ENCODE measurements around the gene SDC3.

SDC3 gene

DNA sequence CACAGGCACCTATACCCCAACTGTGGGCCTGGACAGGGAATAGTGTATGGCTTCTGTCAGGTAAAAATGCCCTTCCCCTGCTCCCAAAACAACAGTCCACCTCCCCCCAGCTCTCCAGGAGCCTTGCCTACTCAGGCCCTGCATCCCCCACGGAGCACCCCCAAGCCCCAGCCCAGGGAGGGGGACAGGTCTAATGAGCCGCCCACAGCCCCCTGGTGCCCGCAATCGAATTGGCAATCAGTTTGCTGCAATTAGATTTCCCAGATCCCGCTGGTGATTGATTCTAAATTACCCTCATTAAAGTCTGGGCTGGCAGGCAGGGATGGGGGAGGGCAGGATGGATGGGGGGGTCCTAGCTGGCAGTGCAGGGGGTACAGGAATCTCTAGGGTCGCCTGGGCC lies 8.1 kb downstream of the SDC3 start:
- Histone ChIP-seq H3K36me3 (ENCODE audit: control insufficient read depth, low read length) (no peaks in the 10 kb centered on the region), H3K27ac (ENCODE audit: low read depth, low read length) (no peak overlapping the region), H3K9me2 (replicated peaks; ENCODE audit: control insufficient read depth, low read length) (no peaks in the 10 kb centered on the region), H3K4me3 (ENCODE audit: low read length) (no peak overlapping the region), H3K9me3 (ENCODE audit: control insufficient read depth, insufficient read depth, low read length) (no peaks in the 10 kb centered on the region), H3K79me2 (ENCODE audit: control insufficient read depth, low read length) (no peaks in the 10 kb centered on the region), H3F3A (ENCODE audit: control insufficient read depth, insufficient read depth) (no peaks in the 10 kb centered on the region), H3K27me3 (ENCODE audit: control insufficient read depth, low read length) (peaks cover 40% of the 10 kb centered on the region), H3K4me2 (ENCODE audit: low read length) (no peak overlapping the region), H3K4me1 (ENCODE audit: control insufficient read depth, low read length) (no peaks in the 10 kb centered on the region), H4K20me1 (ENCODE audit: control insufficient read depth, insufficient read depth, low read depth, low read length) (no peaks in the 10 kb centered on the region)
- no peak for TF ChIP-seq EZH2phosphoT487 (IDR thresholded peaks at IDR 0.05; ENCODE audit: borderline replicate concordance, low read length)
- no peak for TF ChIP-seq CTCF (IDR thresholded peaks at IDR 0.05; ENCODE audit: low read depth, low read length, poor library complexity, severe bottlenecking)

DNA sequence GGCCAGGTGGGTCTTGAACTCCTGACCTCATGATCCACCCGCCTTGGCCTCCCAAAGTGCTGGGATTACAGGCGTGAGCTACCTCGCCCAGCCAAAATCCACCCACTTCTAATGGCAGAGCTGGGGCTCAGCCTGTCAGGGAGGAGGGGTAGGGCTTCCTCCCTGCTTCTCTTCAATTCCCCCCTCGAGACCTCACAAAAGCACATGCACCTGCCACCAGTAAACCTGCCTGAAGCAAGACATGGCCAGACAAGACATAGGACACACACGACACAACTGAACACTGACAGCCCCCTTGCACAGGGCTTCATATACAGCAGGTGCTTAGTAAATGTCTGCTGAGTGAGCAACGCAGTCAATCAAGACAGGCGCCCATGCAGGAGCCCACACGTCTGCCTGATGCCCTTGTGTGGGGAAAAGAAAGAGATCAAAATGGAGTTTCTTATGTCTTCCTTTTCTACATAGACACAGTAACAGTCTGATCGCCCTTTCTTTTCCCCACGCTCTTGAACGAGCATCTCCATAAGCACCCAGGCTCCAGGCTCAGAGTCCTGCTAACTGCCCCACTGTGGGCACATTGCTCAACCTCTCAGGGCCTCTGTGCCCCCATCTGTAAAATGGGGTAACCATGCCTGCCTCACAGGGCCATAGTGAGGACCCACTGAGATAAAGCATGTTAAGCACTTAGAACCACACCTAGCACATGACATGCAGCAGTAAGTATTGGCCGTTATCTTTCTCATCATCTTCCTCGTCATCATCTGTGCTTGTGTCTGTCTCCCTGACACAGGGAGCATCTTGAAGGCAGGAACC lies 8.8 kb downstream of the SDC3 start:
- no peaks in the 10 kb centered on the region for H3K4me1 ChIP-seq (ENCODE audit: control insufficient read depth, low read length)
- H3K79me2 ChIP-seq (ENCODE audit: control insufficient read depth, low read length) = no peaks in the 10 kb centered on the region
- H4K20me1 ChIP-seq (ENCODE audit: control insufficient read depth, insufficient read depth, low read depth, low read length) = no peaks in the 10 kb centered on the region
- no peaks in the 10 kb centered on the region for H3F3A ChIP-seq (ENCODE audit: control insufficient read depth, insufficient read depth)
- no peaks in the 10 kb centered on the region for H3K9me3 ChIP-seq (ENCODE audit: control insufficient read depth, insufficient read depth, low read length)
- H3K4me3 ChIP-seq (ENCODE audit: low read length) = no peak overlapping the region
- H3K27ac ChIP-seq (ENCODE audit: low read depth, low read length) = no peak overlapping the region
- H3K27me3 ChIP-seq (ENCODE audit: control insufficient read depth, low read length) = peaks cover 41% of the 10 kb centered on the region
- H3K4me2 ChIP-seq (ENCODE audit: low read length) = no peak overlapping the region
- H3K36me3 ChIP-seq (ENCODE audit: control insufficient read depth, low read length) = no peaks in the 10 kb centered on the region
- no peaks in the 10 kb centered on the region for H3K9me2 ChIP-seq (replicated peaks; ENCODE audit: control insufficient read depth, low read length)
- no peak for TF ChIP-seq CTCF (IDR thresholded peaks at IDR 0.05; ENCODE audit: low read depth, low read length, poor library complexity, severe bottlenecking)
- no peak for TF ChIP-seq EZH2phosphoT487 (IDR thresholded peaks at IDR 0.05; ENCODE audit: borderline replicate concordance, low read length)

- Histone ChIP-seq H3K79me2 (ENCODE audit: control insufficient read depth, low read length) (no peaks in the 10 kb centered on the region), H3K27ac (ENCODE audit: low read depth, low read length) (no peak overlapping the region), H3K4me3 (ENCODE audit: low read length) (no peak overlapping the region), H4K20me1 (ENCODE audit: control insufficient read depth, insufficient read depth, low read depth, low read length) (no peaks in the 10 kb centered on the region), H3K9me3 (ENCODE audit: control insufficient read depth, insufficient read depth, low read length) (no peaks in the 10 kb centered on the region), H3K4me2 (ENCODE audit: low read length) (no peak overlapping the region), H3K4me1 (ENCODE audit: control insufficient read depth, low read length) (no peaks in the 10 kb centered on the region), H3K27me3 (ENCODE audit: control insufficient read depth, low read length) (peaks cover 27% of the 10 kb centered on the region), H3K36me3 (ENCODE audit: control insufficient read depth, low read length) (no peaks in the 10 kb centered on the region), H3F3A (ENCODE audit: control insufficient read depth, insufficient read depth) (no peaks in the 10 kb centered on the region), H3K9me2 (replicated peaks; ENCODE audit: control insufficient read depth, low read length) (no peaks in the 10 kb centered on the region)
- no peak for TF ChIP-seq EZH2phosphoT487 (IDR thresholded peaks at IDR 0.05; ENCODE audit: borderline replicate concordance, low read length)
- TF ChIP-seq CTCF (IDR thresholded peaks at IDR 0.05; ENCODE audit: low read depth, low read length, poor library complexity, severe bottlenecking) = no peak
Measured at GRCh38 chr1:30898031-30898815, 10.3 kb downstream of the SDC3 start.
